Gastrocnemius medialis (tissue), 4 donors: ENCODE data around the gene PRKCE.

Source experiments
- CTCF ChIP-seq, 5 experiments: fragments of 450-650 bp in 3 of 5; fragments of 200-600 bp in 2 of 5; sonication (generic) in 2 of 5; IDR thresholded peaks in 4 of 5; conservative IDR thresholded peaks in 1 of 5; 1 replicate in 4 of 5; 2 replicates in 1 of 5; pipeline ENCODE4 v1.5.1; 2016 to 2019; ENCODE audit warnings: antibody characterized with exemption in 5 of 5, mild to moderate bottlenecking in 3 of 5, moderate library complexity in 3 of 5
- POLR2A ChIP-seq, 2 donors: fragments of 450-650 bp; IDR thresholded peaks; one replicate each; pipeline ENCODE4 v1.6.1; 2017; ENCODE audit warnings: antibody characterized with exemption in 2 of 2, mild to moderate bottlenecking in 2 of 2, moderate library complexity in 2 of 2

- no peak for TF ChIP-seq CTCF (IDR thresholded peaks at IDR 0.05 in 4 of 5, conservative IDR thresholded peaks at IDR 0.05 in 1 of 5)
- TF ChIP-seq POLR2A (IDR thresholded peaks at IDR 0.05): no peak
Measured at GRCh38 chr2:46157072-46157965, 505.8 kb downstream of the PRKCE start.
